C4-2B (cell line): ENCODE data around the gene PTPRN2.

Experiments used
- ZFX ChIP-seq: fragments of 450-650 bp; IDR thresholded peaks from 2 replicates; pipeline ENCODE4 v1.6.1; 2017
- TF ChIP-seq, protein P1 (sequence below): fragments of 450-650 bp; conservative IDR thresholded peaks from 2 replicates; pipeline ENCODE4 v1.5.1; 2017; ENCODE audit warnings: mild to moderate bottlenecking

DNA sequence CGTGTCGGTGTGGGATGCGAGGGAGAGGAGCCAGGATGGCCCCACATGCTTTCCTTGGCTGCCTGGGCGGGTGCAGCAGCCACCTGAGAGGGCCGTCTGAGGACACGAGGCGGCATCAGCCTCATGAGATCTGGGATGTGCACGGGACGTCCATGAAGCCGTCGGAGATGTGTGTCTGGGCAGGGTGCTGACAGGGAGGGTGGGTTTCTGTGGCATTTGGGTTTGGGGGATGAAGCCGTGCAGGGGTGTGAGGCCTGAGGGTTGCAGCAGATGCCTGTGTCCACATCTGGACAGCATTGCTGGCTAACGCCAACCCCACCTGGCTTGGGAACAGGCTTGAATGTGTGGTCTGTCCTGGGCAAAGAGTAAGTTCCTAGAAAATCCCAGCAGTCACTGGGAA lies 1071.3 kb downstream of the PTPRN2 start:
- TF ChIP-seq, protein P1, sequence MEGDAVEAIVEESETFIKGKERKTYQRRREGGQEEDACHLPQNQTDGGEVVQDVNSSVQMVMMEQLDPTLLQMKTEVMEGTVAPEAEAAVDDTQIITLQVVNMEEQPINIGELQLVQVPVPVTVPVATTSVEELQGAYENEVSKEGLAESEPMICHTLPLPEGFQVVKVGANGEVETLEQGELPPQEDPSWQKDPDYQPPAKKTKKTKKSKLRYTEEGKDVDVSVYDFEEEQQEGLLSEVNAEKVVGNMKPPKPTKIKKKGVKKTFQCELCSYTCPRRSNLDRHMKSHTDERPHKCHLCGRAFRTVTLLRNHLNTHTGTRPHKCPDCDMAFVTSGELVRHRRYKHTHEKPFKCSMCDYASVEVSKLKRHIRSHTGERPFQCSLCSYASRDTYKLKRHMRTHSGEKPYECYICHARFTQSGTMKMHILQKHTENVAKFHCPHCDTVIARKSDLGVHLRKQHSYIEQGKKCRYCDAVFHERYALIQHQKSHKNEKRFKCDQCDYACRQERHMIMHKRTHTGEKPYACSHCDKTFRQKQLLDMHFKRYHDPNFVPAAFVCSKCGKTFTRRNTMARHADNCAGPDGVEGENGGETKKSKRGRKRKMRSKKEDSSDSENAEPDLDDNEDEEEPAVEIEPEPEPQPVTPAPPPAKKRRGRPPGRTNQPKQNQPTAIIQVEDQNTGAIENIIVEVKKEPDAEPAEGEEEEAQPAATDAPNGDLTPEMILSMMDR, result no peak
- no peak for TF ChIP-seq ZFX
